Stimulated activated naive B cell treated with anti-CD40 and anti-IgM and Interleukin-4, amounts not matched to agents 10 μg/mL and 1 μg/mL and 100 μg/mL, for 72 hours (primary cell): ENCODE data around the gene TK2.

Experiments used
- ATAC-seq, 2 donors: fragments of 150-1000 bp; cut with Tn5 transposase; replicated peaks; 2 replicates each; pipeline ENCODE4 v1.10.0; 2021; ENCODE audit warnings: moderate library complexity in 1 of 2
- DNase-seq: peaks from one replicate; pipeline ENCODE4 v3.0.0; 2021
- H3K27ac Mint-ChIP-seq: one replicate; pipeline ENCODE4 v1.8.0; 2022; ENCODE audit warnings: mild to moderate bottlenecking, mixed read lengths
- H3K27me3 Mint-ChIP-seq, 2 donors: one replicate each; pipeline ENCODE4 v1.8.0; 2022; ENCODE audit warnings: mixed read lengths in 2 of 2
- H3K36me3 Mint-ChIP-seq, 2 donors: one replicate each; pipeline ENCODE4 v1.8.0; 2022; ENCODE audit warnings: mixed read lengths in 2 of 2, mild to moderate bottlenecking in 1 of 2
- H3K4me1 Mint-ChIP-seq, 2 donors: one replicate each; pipeline ENCODE4 v1.8.0; 2022; ENCODE audit warnings: mixed read lengths in 2 of 2, mild to moderate bottlenecking in 1 of 2
- H3K4me3 Mint-ChIP-seq, 2 donors: one replicate each; pipeline ENCODE4 v1.8.0; 2022; ENCODE audit warnings: mild to moderate bottlenecking in 2 of 2, mixed read lengths in 2 of 2, moderate library complexity in 1 of 2
- H3K9me3 Mint-ChIP-seq, 2 donors: one replicate each; pipeline ENCODE4 v1.8.0; 2022; ENCODE audit warnings: mixed read lengths in 2 of 2, mild to moderate bottlenecking in 1 of 2

The TK2 gene

DNA sequence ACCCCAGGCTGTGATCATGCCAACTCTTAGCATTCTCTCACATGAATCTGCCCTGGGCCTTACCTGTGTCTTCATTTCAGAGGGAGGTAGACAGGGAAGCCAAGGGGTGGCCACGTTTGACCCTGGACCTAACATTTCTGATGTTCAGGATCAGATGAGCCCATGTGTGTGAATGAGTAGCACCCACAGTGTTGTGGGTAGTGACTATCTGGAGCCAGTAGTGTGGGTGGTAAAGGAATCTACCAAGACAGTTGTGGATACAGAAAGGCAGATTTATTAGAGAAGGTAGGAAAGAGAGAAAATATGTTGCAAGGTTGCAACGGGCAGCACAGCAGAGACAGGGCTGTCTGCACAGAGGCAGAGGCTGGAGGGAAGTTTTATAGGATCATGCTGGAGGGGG is 60.5 kb downstream of the TK2 start:
- peaks cover 13 to 31% of the 10 kb centered on the region in 2 donors for H3K27me3 Mint-ChIP-seq
- no peak overlapping the region for H3K4me3 Mint-ChIP-seq
- no peak for DNase-seq
- no peaks in the 10 kb centered on the region for H3K36me3 Mint-ChIP-seq
- H3K9me3 Mint-ChIP-seq, result peaks cover 0 to 1% of the 10 kb centered on the region in 2 donors
- peaks cover 20 to 28% of the 10 kb centered on the region in 2 donors for H3K4me1 Mint-ChIP-seq
- H3K27ac Mint-ChIP-seq, result no peak overlapping the region
- no peak for ATAC-seq

DNA sequence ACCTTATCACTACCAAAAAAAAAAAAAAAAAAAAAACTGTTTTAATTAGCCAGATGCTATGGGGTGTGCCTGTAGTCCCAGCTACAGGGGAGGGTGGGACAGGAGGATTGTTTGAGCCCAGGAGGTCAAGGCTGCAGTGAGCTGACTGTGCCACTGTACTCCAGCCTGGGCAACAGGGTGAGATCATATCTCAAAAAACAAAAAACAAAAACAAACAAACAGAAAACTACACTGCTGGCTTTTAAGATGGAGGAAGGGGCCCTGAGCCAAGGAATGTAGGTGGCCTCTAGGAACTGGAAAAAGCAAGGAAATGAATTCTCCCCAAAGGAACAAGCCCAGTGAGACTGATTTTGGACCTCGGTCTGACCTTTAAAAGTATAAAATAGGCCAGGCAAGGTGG is 61.4 kb downstream of the TK2 start:
- ATAC-seq (no peak), DNase-seq (no peak)
- peaks cover 0 to 1% of the 10 kb centered on the region in 2 donors for H3K9me3 Mint-ChIP-seq
- H3K27ac Mint-ChIP-seq, result no peak overlapping the region
- H3K4me1 Mint-ChIP-seq, result peaks cover 28 to 37% of the 10 kb centered on the region in 2 donors
- peaks cover 13 to 25% of the 10 kb centered on the region in 2 donors for H3K27me3 Mint-ChIP-seq
- H3K4me3 Mint-ChIP-seq, result no peak overlapping the region
- H3K36me3 Mint-ChIP-seq, result no peaks in the 10 kb centered on the region

DNA sequence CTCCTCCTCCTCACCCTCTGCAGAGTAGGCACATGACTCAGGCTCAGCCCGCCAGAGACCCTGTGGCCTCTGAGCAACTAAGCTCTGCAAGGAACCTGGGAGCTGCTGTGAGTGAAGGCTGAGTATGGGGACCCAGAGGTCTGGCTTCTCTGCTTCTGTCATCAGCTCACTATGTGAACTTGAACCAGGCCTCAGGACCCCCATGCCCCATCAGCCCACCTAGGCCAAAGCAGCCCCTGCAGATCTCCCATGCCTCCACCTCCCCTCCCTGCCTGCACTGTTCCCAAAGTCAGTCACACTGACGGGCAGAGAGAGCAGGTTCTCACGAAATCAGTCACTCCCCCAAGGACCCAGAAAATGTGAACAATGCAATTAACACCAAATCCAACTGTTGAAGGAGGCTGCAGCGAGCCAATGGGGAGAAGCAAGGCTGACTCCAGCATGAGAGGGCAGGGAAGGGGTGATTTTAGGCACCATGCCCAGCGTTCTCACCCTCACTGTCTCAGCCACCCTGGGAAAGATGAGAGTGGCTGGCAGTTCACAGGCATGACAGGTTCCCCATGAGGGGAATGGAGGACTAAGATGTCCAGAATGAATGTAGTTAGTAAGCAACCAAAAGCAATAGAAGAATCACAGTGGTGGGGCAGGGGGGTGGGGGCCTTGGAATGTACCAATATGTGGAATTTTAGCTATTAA is 62.2 kb downstream of the TK2 start:
- H3K4me1 Mint-ChIP-seq, result peaks cover 34 to 44% of the 10 kb centered on the region in 2 donors
- peak overlapping the region; percentile 28 for H3K27ac Mint-ChIP-seq
- H3K9me3 Mint-ChIP-seq, result peaks cover 0 to 1% of the 10 kb centered on the region in 2 donors
- peaks cover 13 to 17% of the 10 kb centered on the region in 2 donors for H3K27me3 Mint-ChIP-seq
- ATAC-seq (no peak), DNase-seq (no peak)
- no peaks in the 10 kb centered on the region for H3K36me3 Mint-ChIP-seq
- H3K4me3 Mint-ChIP-seq, result no peak overlapping the region

DNA sequence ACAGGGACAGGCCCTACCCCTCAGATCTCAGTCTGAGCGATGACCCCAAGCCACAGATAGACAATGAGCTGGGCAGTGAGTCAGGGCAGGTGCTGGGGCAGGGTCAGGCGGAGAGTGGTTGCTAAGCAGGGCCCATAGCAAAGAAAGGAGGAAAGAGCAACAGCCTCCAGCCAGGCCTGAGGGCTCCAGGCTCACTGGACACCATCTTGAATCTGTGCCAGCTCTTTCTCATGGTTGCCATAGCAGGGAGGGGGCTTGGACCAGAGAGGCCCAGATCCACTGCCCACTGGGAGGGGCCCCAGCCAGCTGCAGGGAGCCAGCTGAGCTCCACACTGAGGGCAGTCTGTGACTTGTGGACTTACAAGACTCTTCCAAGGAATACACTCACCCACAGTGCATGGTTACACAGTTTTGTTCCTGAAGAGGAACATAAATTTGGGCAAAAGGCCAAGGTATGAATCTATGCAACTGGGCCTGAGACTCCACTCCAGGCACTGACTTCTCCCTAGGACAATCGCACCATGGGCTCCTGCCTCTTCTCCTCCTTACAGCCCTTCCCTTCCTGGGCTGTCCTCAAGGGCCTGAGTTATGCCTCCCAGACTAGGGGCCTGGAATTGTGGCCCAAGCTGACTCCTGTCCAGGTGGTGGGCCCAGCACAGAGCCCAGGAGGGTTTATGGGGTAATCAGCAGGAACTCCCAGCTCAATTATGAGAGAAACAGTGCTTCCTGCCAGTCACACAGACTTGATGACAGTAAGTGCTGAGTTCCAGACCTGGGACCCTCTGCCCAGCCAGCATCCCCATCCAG is 62.9 kb downstream of the TK2 start:
- no peaks in the 10 kb centered on the region for H3K36me3 Mint-ChIP-seq
- no peak overlapping the region for H3K4me3 Mint-ChIP-seq
- ATAC-seq (no peak), DNase-seq (no peak)
- peaks cover 33 to 44% of the 10 kb centered on the region in 2 donors for H3K4me1 Mint-ChIP-seq
- H3K27me3 Mint-ChIP-seq, result peaks cover 13 to 14% of the 10 kb centered on the region in 2 donors
- no peak overlapping the region for H3K27ac Mint-ChIP-seq
- peaks cover 0 to 1% of the 10 kb centered on the region in 2 donors for H3K9me3 Mint-ChIP-seq

DNA sequence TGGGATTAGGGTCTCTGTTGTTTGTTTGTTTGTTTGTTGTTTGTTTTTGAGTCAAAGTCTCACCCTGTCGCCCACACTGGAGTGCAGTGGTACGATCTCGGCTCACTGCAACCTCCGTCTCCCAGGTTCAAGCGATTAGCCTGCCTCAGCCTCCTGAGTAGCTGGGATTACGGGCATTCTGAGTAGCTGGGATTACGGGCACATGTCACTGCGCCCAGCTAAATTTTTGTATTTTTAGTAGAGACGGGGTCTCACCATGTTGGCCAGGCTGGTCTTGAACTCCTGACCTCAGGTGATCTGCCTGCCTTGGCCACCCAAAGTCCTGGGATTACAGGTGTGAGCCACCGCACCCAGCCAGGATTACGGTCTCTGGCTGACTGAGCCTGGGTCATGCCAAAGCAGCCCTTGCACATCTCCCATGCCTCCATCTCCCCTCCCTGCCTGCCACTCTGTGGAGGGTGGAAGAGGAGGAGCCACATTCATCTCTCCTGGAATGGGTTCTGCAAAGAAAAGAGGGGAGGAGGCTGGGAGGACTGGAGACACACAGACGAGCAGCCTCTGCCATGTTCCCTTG is 63.6 kb downstream of the TK2 start:
- Mint-ChIP-seq H3K27ac (no peak overlapping the region), H3K36me3 (no peaks in the 10 kb centered on the region), H3K9me3 (peaks cover 0 to 1% of the 10 kb centered on the region in 2 donors), H3K27me3 (peaks cover 9 to 10% of the 10 kb centered on the region in 2 donors), H3K4me3 (no peak overlapping the region), H3K4me1 (peaks cover 28 to 39% of the 10 kb centered on the region in 2 donors)
- DNase-seq, result no peak
- no peak for ATAC-seq

DNA sequence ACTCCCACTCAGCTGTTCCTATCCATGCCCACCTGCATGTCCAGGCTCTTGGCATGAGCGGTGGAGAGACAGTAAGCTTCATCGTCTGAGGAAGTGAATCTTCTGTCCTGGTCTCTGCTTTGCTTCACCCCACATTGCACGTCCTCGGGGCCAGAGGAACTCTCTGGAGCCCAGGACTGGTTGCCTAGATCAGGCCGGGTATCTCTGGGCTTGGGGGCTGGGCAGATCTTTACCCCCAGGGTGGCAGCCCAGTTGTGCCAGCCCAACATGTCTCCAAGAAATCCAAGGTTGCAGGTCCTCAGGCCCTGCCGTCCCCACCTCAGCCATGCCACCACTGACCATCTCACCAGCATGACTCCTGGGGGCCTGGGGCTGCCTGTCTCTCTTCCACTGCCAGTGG is 64.5 kb downstream of the TK2 start:
- Mint-ChIP-seq H3K36me3 (no peaks in the 10 kb centered on the region), H3K27me3 (peaks cover 7 to 14% of the 10 kb centered on the region in 2 donors), H3K4me1 (peaks cover 19 to 30% of the 10 kb centered on the region in 2 donors), H3K9me3 (peaks cover 0 to 1% of the 10 kb centered on the region in 2 donors), H3K27ac (no peak overlapping the region), H3K4me3 (no peak overlapping the region)
- DNase-seq (no peak), ATAC-seq (no peak)

DNA sequence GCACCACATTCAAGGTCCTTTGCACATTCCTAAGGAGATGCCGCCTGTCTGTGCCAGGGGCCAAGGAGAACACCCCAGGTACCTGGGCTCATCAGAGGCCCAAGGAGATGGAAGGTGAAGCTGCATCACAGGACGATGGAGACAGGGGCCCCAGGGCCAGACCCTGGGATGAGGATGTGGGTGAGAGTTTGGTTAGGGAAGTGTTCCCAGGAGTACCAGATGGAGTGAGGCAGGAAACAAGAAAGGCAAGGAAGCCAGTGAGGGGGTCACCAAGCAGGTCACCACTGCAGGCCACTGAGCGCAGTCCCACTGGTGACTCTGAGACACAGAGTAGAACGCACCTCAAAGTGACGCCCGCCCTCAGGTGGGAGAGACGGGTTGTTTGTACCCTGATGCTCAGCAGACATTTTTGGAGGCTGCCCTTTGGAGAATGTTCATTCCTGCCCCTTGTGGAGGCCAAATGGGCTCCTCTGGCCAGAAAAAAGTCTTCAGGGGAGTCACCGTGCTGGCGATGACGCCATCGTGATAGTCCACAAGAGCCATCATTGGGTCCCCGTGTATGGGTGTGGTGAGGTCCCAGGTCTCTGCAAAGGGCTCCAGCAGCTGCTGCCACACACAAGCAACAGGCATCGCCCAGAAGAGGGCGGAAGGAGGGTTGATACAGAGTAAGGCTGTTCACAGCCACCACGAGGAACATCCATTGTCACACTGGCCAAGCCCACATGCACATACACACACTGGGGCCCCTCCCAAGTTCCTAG is 65.3 kb downstream of the TK2 start:
- no peak overlapping the region for H3K27ac Mint-ChIP-seq
- peaks cover 0 to 1% of the 10 kb centered on the region in 2 donors for H3K9me3 Mint-ChIP-seq
- H3K4me3 Mint-ChIP-seq, result no peak overlapping the region
- ATAC-seq, result no peak
- DNase-seq, result no peak
- peaks cover 18 to 29% of the 10 kb centered on the region in 2 donors for H3K4me1 Mint-ChIP-seq
- peaks cover 6 to 19% of the 10 kb centered on the region in 2 donors for H3K27me3 Mint-ChIP-seq
- no peaks in the 10 kb centered on the region for H3K36me3 Mint-ChIP-seq

DNA sequence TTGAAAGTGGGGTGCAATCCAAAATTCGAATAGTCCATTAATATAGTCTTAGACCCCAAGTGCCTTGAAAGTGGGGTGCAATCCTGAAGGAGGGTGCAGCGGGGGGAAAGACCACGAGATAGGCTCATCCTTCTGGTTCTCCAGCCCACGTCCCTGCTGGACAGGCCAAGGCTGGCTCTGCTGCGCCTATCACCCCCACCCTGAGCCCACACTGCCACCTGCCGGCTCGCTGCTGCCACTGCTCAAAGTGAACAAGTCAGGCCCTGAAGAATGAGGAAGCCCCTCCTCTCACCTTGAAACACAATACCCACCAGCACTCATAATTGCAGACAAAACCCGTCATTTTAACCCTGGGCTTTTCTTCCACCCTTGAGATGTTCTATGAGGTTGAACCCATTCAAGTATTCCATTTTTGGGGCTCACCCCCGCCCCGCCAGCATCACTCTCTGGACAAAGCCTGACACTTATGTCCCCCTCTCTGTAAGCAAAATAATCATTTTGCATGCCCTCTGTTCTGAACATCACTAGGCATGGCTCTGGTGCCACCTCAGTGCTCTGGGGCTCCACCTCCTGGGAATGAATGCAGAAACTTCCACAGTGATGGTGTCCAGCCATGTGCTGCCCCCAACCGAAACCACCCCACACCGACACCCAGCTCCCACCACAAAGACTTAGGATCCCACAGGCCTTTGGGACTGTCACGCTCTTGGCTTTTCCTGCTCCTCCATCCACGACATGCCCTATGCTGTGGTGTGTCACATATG is 66.1 kb downstream of the TK2 start:
- DNase-seq, result peak; percentile 48
- Mint-ChIP-seq H3K9me3 (peaks cover 0 to 1% of the 10 kb centered on the region in 2 donors), H3K27ac (no peak overlapping the region), H3K4me1 (peaks cover 21 to 33% of the 10 kb centered on the region in 2 donors), H3K4me3 (no peak overlapping the region), H3K27me3 (peaks cover 6 to 19% of the 10 kb centered on the region in 2 donors), H3K36me3 (no peaks in the 10 kb centered on the region)
- ATAC-seq, result peak; percentile 86 to 91

DNA sequence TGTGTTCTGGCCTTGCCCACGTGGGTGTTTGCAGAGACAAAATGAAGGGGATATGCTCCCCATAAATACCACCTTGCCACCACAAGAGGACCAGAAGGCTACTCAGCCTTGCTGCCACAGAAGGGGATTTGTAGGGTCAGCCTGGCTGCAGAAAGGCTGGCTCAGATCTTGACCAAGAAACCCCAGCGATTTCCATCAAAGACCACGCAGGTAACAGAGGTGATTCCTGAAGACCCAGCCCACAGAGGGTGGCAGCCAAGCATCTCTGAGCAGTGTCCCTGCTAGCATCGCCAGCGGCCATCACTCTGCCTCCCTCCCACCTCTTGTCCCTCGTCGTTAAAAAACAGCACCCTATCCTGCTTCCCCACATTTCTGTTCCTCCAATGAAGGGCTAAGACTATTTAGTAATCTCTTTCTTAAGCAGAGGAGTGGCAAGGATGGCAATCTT is 68.0 kb downstream of the TK2 start:
- Mint-ChIP-seq H3K4me1 (peaks cover 30 to 41% of the 10 kb centered on the region in 2 donors), H3K27me3 (peaks cover 11 to 28% of the 10 kb centered on the region in 2 donors), H3K36me3 (no peaks in the 10 kb centered on the region), H3K4me3 (no peak overlapping the region), H3K27ac (no peak overlapping the region), H3K9me3 (no peaks in the 10 kb centered on the region)
- DNase-seq, result no peak
- no peak for ATAC-seq

DNA sequence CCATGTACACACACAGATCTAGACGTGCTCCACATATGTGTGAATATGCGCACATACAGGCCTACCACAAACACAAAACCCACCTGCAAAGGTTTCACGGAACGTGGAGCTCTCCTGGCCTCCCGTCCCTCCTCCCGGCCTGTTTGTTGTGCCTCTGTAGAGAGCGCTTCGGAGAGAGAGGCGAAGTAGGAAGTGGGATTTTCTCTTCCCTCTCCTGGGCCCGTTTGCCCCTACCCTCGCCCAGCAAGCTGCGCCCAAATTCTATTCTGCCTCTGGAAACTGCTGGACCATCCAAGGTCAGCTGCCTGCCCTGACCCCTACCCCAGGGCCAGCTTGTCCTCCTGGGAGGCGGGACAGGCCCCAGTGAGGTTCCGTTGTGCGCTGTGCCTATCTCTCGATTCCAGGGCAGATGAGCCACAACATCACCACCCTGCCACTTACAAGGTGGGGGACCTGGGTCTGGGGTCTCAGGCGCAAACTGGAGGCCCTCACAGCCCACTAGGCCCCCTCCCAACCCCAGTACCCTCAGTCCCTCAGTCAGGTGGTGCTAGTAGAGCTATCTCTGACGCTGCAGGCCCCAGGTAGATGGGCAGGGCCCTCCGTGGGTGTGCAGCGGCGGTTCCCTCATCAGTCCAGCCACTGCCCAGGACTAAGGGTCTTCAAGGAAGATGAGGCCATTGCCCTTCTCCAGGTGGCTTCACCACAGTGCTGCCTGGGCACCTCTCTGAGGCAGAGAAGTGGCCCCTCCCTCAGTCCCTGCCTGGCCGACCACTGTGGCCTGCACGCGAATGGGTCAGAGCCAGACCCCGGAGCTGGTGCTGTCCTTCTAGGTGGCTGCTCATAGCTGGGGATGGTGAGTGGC is 68.6 kb downstream of the TK2 start:
- Mint-ChIP-seq H3K36me3 (no peaks in the 10 kb centered on the region), H3K4me1 (peaks cover 30 to 41% of the 10 kb centered on the region in 2 donors), H3K9me3 (no peaks in the 10 kb centered on the region), H3K4me3 (no peak overlapping the region), H3K27me3 (peaks cover 13 to 30% of the 10 kb centered on the region in 2 donors), H3K27ac (no peak overlapping the region)
- DNase-seq (no peak), ATAC-seq (no peak)

DNA sequence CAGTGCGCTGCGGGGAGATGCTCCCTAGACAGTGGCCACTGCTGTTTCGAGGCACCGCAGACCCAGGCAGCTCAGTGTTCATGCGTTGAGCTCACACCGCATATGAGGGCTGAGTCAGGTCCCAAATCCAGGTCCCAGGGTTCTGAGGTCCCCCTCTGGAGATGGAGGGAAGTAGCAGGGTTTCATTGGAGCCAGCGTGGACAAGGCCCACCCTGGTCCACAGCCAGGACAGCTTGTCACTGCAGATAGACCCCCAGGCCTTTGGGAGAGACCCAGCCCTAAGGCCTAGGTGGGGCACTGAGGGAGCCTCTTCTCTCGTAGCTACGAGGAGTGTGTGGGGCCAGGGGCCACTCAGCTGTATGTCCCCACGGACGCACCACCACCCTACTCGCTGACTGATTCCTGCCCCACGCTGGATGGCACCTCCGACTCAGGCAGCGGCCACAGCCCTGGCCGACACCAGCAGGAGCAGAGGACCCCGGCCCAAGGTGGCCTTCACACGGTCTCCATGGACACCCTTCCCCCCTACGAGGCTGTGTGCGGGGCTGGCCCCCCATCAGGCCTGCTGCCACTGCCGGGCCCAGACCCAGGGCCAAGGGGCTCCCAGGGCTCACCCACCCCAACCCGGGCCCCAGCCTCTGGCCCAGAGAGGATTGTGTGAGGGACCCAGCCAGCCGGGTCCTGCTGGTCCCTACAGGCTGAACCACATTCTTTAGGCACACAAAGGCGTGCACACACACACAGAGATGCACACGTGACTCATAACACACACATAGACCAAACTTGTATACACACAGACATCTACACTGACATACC is 69.4 kb downstream of the TK2 start:
- no peaks in the 10 kb centered on the region for H3K9me3 Mint-ChIP-seq
- no peak overlapping the region for H3K27ac Mint-ChIP-seq
- ATAC-seq (no peak), DNase-seq (no peak)
- H3K4me3 Mint-ChIP-seq, result no peak overlapping the region
- peaks cover 10 to 25% of the 10 kb centered on the region in 2 donors for H3K27me3 Mint-ChIP-seq
- H3K4me1 Mint-ChIP-seq, result peaks cover 29 to 37% of the 10 kb centered on the region in 2 donors
- H3K36me3 Mint-ChIP-seq, result no peaks in the 10 kb centered on the region

DNA sequence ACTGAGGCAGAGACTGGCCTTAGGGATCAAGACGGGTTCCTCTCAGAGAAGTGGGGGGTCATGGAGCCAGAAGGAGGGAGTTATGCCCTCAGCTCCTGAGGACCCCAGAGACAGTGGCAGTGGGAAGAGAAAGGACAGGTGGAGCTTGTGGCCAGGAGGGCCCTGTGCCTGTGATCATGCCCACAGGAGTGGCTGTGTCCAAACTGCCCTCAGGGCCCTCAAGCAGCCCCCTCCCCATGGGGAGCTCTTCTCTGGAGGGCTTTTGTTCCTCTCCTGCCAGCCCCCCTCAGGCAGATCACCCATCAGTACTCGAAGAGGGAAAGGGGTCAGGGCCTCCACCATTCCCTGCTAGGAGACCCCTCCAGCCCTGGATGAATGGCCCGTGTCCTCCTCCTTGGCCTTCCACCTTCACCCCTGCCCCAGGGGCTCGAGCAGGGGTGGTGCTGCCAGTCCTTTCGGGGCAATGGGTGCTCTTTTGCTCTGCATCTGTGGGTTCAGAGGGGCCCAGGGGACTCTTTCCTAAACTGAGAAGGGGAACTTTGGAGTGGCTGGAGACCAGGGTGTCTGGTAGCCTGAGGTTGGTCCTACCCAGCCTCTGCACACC is 70.2 kb downstream of the TK2 start:
- no peak overlapping the region for H3K27ac Mint-ChIP-seq
- H3K9me3 Mint-ChIP-seq, result no peaks in the 10 kb centered on the region
- H3K27me3 Mint-ChIP-seq, result peaks cover 12 to 24% of the 10 kb centered on the region in 2 donors

More for the DNA sequence above, 70.2 kb downstream of the TK2 start:
- DNase-seq (no peak), ATAC-seq (no peak)
- Mint-ChIP-seq H3K36me3 (no peaks in the 10 kb centered on the region), H3K4me1 (peaks cover 32 to 36% of the 10 kb centered on the region in 2 donors), H3K4me3 (no peak overlapping the region)
